Hepatocyte (in vitro differentiated cells): ENCODE data around the gene TCF12. TPM values are rescaled to one million over a fixed set of nuclear protein-coding genes. Genes with fewer than 3 reads are reported as not detected.

ENCODE experiments used
- DNase-seq: peaks from one replicate; pipeline ENCODE4 v3.0.0-alpha.2; 2016; ENCODE audit warnings: low spot score
- H2AFZ ChIP-seq: fragments of 200-600 bp; sonication (generic); 2 replicates; pipeline ENCODE4 v1.6.0; 2016; ENCODE audit warnings: antibody characterized with exemption, mild to moderate bottlenecking
- H3K27ac ChIP-seq: fragments of 200-600 bp; sonication (generic); 2 replicates; pipeline ENCODE4 v1.5.1; 2016; ENCODE audit warnings: mild to moderate bottlenecking
- H3K27me3 ChIP-seq: fragments of 200-600 bp; sonication (generic); 2 replicates; pipeline ENCODE4 v1.6.1; 2016
- H3K36me3 ChIP-seq: fragments of 200-600 bp; sonication (generic); replicated peaks from 2 replicates; pipeline ENCODE4 v1.5.1; 2016; ENCODE audit warnings: low read depth; ENCODE audit not compliant: insufficient read depth
- H3K4me1 ChIP-seq: fragments of 200-600 bp; sonication (generic); 2 replicates; pipeline ENCODE4 v1.5.1; 2016; ENCODE audit warnings: mild to moderate bottlenecking, moderate library complexity; ENCODE audit not compliant: insufficient read depth
- H3K4me2 ChIP-seq: fragments of 200-600 bp; sonication (generic); 2 replicates; pipeline ENCODE4 v1.6.0; 2016
- H3K4me3 ChIP-seq: fragments of 200-600 bp; sonication (generic); 2 replicates; pipeline ENCODE4 v1.5.1; 2016; ENCODE audit warnings: mild to moderate bottlenecking
- H3K79me2 ChIP-seq: fragments of 200-600 bp; sonication (generic); 2 replicates; pipeline ENCODE4 v1.6.0; 2017; ENCODE audit warnings: mild to moderate bottlenecking
- H3K9me2 ChIP-seq: fragments of 200-600 bp; sonication (generic); replicated peaks from 2 replicates; pipeline ENCODE4 v1.6.0; 2017; ENCODE audit warnings: mild to moderate bottlenecking; ENCODE audit not compliant: insufficient read depth
- H3K9me3 ChIP-seq: fragments of 200-600 bp; sonication (generic); 2 replicates; pipeline ENCODE4 v1.5.1; 2016; ENCODE audit warnings: low read depth, mild to moderate bottlenecking
- H4K20me1 ChIP-seq: fragments of 200-600 bp; sonication (generic); 2 replicates; pipeline ENCODE4 v1.6.0; 2016; ENCODE audit warnings: mild to moderate bottlenecking; ENCODE audit not compliant: insufficient read depth, poor library complexity, severe bottlenecking
- EZH2 ChIP-seq: fragments of 200-600 bp; sonication (generic); IDR thresholded peaks from 2 replicates; pipeline ENCODE4 v1.6.1; 2016; ENCODE audit warnings: antibody characterized with exemption, mild to moderate bottlenecking, borderline replicate concordance
- EZH2phosphoT487 ChIP-seq: fragments of 200-600 bp; sonication (generic); IDR thresholded peaks from one replicate; pipeline ENCODE4 v1.6.1; 2018; ENCODE audit warnings: antibody characterized with exemption, mild to moderate bottlenecking, low read depth, moderate library complexity; ENCODE audit not compliant: unreplicated experiment, severe bottlenecking
- WGBS: methylation state at CpG from one replicate; pipeline ENCODE4 v1.1.6; 2016; ENCODE audit warnings: low lambda C conversion rate; ENCODE audit errors: missing lambda C conversion rate; 5-methylcytosine and 5-hydroxymethylcytosine counted together
- polyA plus RNA-seq: library from polyadenylated mRNA; unstranded; fragments of >200 nt; fragmentation: Nextera tagmentation; extraction: Ambion mirVana; gene quantifications from 2 replicates; pipeline ENCODE4 v1.2.1, GENCODE V29; 2016
- total RNA-seq: library from RNA; depleted of rRNA; stranded (reverse); fragments of >200 nt; gene quantifications from 2 replicates; pipeline ENCODE4 v1.2.3, GENCODE V29; 2014
- TF ChIP-seq, protein P1 (sequence below): fragments of 200-600 bp; sonication (generic); IDR thresholded peaks from 2 replicates; pipeline ENCODE4 v1.5.1; 2016; ENCODE audit warnings: antibody characterized with exemption, mild to moderate bottlenecking; ENCODE audit not compliant: poor library complexity

TCF12 gene
- total and polyA plus RNA-seq, 2 experiments from 2014 or later, result 42.0 to 93.2 TPM

DNA sequence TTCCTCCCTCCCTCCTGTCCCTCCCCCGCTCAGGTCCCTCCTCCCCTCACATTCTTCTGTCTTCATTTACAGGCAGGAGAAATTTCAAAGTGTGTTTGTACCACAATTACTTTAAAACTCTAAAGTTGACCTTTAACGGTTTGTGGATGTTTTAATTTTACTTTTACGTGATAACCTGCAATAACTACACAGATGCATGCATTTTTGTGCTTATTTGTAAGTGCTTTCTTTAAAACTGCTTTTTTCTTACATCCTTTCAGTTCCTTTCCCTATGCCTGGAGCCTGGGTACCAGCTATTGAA lies 406.1 kb downstream of the TCF12 start:
- no peaks in the 10 kb centered on the region for H3K79me2 ChIP-seq
- no peaks in the 10 kb centered on the region for H3K9me3 ChIP-seq
- H3K4me2 ChIP-seq, result no peak overlapping the region
- peaks cover 25% of the 10 kb centered on the region for H3K4me1 ChIP-seq
- H3K27me3 ChIP-seq, result no peaks in the 10 kb centered on the region
- H3K27ac ChIP-seq, result no peak overlapping the region
- H3K9me2 ChIP-seq, result no peaks in the 10 kb centered on the region
- DNase-seq, result no peak
- WGBS, result 49% methylated on average over 3 of the region's 3 CpGs
- no peaks in the 10 kb centered on the region for H3K36me3 ChIP-seq
- H2AFZ ChIP-seq, result no peak overlapping the region
- no peaks in the 10 kb centered on the region for H4K20me1 ChIP-seq
- no peak overlapping the region for H3K4me3 ChIP-seq
- TF ChIP-seq, protein P1, sequence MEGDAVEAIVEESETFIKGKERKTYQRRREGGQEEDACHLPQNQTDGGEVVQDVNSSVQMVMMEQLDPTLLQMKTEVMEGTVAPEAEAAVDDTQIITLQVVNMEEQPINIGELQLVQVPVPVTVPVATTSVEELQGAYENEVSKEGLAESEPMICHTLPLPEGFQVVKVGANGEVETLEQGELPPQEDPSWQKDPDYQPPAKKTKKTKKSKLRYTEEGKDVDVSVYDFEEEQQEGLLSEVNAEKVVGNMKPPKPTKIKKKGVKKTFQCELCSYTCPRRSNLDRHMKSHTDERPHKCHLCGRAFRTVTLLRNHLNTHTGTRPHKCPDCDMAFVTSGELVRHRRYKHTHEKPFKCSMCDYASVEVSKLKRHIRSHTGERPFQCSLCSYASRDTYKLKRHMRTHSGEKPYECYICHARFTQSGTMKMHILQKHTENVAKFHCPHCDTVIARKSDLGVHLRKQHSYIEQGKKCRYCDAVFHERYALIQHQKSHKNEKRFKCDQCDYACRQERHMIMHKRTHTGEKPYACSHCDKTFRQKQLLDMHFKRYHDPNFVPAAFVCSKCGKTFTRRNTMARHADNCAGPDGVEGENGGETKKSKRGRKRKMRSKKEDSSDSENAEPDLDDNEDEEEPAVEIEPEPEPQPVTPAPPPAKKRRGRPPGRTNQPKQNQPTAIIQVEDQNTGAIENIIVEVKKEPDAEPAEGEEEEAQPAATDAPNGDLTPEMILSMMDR, result no peak
- no peak for TF ChIP-seq EZH2
- no peak for TF ChIP-seq EZH2phosphoT487

DNA sequence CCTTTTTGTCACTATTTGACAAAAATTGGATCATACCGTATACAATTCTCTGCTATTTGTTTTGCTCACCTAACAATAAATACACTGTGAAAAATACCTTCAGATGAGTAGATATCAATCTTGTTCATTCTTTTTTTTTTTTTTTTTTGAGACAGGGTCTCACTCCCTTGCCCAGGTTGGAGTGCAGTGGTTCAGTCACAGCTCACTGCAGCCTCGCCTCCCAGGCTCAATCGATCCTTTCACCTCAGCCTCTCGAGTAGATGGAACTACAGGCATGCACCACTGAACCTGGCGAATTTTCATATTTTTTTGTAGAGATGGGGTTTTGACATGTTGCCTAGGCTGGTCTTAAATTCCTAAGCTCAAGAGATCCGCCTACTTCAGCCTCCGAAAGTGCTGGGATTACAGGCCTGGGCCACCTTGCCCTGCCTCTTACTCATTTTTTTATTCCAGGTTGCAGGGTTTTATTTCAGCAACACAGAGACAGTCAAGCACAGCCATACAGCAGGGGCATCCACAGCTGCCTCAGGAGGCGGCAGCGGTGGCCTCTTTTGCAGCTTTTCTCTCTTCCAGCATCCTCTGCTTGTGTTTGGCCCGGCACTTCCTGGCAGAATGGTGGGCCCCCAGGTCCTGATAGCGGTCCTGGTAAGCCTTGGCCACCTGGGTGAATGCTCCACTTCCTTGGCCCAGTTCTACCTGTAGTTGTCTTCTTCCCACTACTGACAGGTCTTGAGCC lies 406.7 kb downstream of the TCF12 start:
- H3K4me2 ChIP-seq, result no peak overlapping the region
- H2AFZ ChIP-seq, result no peak overlapping the region
- TF ChIP-seq EZH2phosphoT487 (no peak), EZH2 (no peak)
- TF ChIP-seq, protein P1, result no peak
- H3K9me2 ChIP-seq, result no peaks in the 10 kb centered on the region
- H3K36me3 ChIP-seq, result no peaks in the 10 kb centered on the region
- no peak overlapping the region for H3K27ac ChIP-seq
- H3K4me3 ChIP-seq, result no peak overlapping the region
- H3K4me1 ChIP-seq, result peaks cover 25% of the 10 kb centered on the region
- 87% methylated on average over 11 of the region's 11 CpGs for WGBS
- H3K79me2 ChIP-seq, result no peaks in the 10 kb centered on the region
- no peaks in the 10 kb centered on the region for H4K20me1 ChIP-seq
- H3K27me3 ChIP-seq, result no peaks in the 10 kb centered on the region
- no peak for DNase-seq
- H3K9me3 ChIP-seq, result no peaks in the 10 kb centered on the region

DNA sequence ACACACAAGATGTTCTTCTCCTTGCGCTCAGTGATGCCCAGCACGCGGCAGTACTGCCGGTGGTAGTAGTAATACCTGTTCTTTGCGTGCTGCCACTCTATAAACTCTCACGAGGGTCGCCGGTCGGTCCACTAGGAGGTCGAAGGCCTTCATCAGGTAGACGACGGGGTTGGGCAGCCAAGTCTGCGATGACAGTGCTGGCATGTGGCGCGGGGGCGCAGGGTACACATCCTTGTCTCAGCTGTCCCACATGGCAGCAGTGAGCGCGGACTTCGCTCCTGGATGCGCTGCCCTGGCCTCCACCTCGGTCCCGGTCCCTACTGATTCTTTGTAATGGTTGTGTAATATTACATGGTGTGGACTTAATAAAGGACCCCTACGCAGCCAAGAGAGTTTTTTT lies 407.8 kb downstream of the TCF12 start:
- H2AFZ ChIP-seq, result no peak overlapping the region
- no peaks in the 10 kb centered on the region for H3K27me3 ChIP-seq
- no peaks in the 10 kb centered on the region for H3K36me3 ChIP-seq
- H3K27ac ChIP-seq, result no peak overlapping the region
- H3K4me1 ChIP-seq, result peaks cover 21% of the 10 kb centered on the region
- DNase-seq, result no peak
- H3K79me2 ChIP-seq, result no peaks in the 10 kb centered on the region
- no peak overlapping the region for H3K4me3 ChIP-seq
- H3K9me2 ChIP-seq, result no peaks in the 10 kb centered on the region
- H3K9me3 ChIP-seq, result no peaks in the 10 kb centered on the region
- H3K4me2 ChIP-seq, result no peak overlapping the region
- TF ChIP-seq EZH2phosphoT487, result no peak
- no peak for TF ChIP-seq EZH2
- TF ChIP-seq, protein P1, result no peak
- no peaks in the 10 kb centered on the region for H4K20me1 ChIP-seq
- 96% methylated on average over 23 of the region's 23 CpGs for WGBS
